Hepatocyte (in vitro differentiated cells): ENCODE measurements around the gene LAMA4.
"Not testable (repeated sequence)": the region's sequence is repeated elsewhere in the genome, so short reads cannot be mapped to it uniquely, and the experiment has no call there.

Experiments used
- EZH2phosphoT487 ChIP-seq: fragments of 200-600 bp; sonication (generic); IDR thresholded peaks from one replicate; pipeline ENCODE4 v1.6.1; 2018; ENCODE audit warnings: antibody characterized with exemption, mild to moderate bottlenecking, low read depth, moderate library complexity; ENCODE audit not compliant: unreplicated experiment, severe bottlenecking
- TF ChIP-seq, protein P1 (sequence below): fragments of 200-600 bp; sonication (generic); IDR thresholded peaks from 2 replicates; pipeline ENCODE4 v1.5.1; 2016; ENCODE audit warnings: antibody characterized with exemption, mild to moderate bottlenecking; ENCODE audit not compliant: poor library complexity

DNA sequence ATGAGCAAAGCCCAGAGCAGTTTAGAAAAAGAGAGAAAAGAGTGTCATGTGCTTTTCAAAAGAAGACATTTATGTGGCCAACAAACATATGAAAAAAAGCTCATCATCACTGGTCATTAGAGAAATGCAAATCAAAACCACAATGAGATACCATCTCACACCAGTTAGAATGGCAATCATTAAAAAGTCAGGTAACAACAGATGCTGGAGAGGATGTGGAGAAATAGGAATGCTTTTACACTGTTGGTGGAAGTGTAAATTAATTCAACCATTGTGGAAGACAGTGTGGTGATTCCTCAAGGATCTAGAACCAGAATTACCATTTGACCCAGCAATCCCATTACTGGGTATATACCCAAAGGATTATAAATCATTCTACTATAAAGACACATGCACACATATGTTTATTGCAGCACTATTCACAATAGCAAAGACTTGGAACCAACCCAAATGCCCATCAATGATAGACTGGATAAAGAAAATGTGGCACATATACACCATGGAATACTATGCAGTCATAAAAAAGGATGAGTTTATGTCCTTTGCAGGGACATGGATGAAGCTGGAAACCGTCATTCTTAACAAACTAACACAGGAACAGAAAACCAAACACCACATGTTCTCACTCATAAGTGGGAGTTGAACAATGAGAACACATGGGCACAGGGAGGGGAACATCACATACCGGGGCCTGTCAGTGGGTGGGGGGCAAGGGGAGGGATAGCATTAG, 54.0 kb downstream of the LAMA4 start:
- TF ChIP-seq, protein P1, sequence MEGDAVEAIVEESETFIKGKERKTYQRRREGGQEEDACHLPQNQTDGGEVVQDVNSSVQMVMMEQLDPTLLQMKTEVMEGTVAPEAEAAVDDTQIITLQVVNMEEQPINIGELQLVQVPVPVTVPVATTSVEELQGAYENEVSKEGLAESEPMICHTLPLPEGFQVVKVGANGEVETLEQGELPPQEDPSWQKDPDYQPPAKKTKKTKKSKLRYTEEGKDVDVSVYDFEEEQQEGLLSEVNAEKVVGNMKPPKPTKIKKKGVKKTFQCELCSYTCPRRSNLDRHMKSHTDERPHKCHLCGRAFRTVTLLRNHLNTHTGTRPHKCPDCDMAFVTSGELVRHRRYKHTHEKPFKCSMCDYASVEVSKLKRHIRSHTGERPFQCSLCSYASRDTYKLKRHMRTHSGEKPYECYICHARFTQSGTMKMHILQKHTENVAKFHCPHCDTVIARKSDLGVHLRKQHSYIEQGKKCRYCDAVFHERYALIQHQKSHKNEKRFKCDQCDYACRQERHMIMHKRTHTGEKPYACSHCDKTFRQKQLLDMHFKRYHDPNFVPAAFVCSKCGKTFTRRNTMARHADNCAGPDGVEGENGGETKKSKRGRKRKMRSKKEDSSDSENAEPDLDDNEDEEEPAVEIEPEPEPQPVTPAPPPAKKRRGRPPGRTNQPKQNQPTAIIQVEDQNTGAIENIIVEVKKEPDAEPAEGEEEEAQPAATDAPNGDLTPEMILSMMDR, result not testable (repeated sequence)
- not testable (repeated sequence) for TF ChIP-seq EZH2phosphoT487
